AML-193 (cell line): ENCODE measurements around the gene NBPF19.
A peak's percentile ranks its signal among the peaks of the same experiment; 100 is the strongest.
"Not testable (repeated sequence)": the region's sequence is repeated elsewhere in the genome, so short reads cannot be mapped to it uniquely, and the experiment has no call there.

Source experiments
- DNase-seq, 2 experiments: peaks; one replicate each; lab custom pipeline; 2025; lab: John Stamatoyannopoulos, UW

NBPF19 gene, protein sequence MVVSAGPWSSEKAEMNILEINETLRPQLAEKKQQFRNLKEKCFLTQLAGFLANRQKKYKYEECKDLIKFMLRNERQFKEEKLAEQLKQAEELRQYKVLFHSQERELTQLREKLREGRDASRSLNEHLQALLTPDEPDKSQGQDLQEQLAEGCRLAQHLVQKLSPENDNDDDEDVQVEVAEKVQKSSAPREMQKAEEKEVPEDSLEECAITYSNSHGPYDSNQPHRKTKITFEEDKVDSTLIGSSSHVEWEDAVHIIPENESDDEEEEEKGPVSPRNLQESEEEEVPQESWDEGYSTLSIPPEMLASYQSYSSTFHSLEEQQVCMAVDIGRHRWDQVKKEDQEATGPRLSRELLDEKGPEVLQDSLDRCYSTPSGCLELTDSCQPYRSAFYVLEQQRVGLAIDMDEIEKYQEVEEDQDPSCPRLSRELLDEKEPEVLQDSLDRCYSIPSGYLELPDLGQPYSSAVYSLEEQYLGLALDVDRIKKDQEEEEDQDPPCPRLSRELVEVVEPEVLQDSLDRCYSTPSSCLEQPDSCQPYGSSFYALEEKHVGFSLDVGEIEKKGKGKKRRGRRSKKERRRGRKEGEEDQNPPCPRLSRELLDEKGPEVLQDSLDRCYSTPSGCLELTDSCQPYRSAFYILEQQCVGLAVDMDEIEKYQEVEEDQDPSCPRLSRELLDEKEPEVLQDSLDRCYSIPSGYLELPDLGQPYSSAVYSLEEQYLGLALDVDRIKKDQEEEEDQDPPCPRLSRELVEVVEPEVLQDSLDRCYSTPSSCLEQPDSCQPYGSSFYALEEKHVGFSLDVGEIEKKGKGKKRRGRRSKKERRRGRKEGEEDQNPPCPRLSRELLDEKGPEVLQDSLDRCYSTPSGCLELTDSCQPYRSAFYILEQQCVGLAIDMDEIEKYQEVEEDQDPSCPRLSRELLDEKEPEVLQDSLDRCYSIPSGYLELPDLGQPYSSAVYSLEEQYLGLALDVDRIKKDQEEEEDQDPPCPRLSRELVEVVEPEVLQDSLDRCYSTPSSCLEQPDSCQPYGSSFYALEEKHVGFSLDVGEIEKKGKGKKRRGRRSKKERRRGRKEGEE (N-terminal part only)

GRCh38 chr1:149474745-149475144 lies at the start of gene NBPF19:
TSS of gene NBPF19 (plus strand) at chr1:149475045. CDS start at chr1:149475933, 888 bp downstream.
- DNase-seq, result not testable (repeated sequence)

- not testable (repeated sequence) for DNase-seq
These were observed 46.5 kb upstream of the NBPF19 start for GRCh38 chr1:149428317-149428716.

DNA sequence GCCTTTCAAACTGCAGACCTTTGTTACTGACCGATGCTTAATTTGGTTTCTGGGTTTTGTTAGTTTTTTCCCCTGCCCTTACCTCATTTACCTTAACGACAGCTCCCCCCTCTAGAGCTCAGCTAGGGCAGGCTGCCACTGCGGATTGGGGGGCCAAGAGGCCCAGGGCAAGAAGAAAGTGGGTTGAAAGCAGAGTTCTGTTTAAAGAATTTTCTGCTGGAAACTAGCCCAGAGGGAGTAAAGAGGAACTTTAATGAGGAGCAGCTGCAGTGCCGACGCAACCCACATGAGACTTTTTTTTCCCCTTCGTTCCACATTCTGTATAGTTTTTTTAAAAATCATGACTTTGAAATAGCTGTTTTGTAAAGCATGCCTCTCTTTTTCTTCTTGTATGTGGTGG lies 29.4 kb upstream of the NBPF19 start:
- not testable (repeated sequence) for DNase-seq

DNA sequence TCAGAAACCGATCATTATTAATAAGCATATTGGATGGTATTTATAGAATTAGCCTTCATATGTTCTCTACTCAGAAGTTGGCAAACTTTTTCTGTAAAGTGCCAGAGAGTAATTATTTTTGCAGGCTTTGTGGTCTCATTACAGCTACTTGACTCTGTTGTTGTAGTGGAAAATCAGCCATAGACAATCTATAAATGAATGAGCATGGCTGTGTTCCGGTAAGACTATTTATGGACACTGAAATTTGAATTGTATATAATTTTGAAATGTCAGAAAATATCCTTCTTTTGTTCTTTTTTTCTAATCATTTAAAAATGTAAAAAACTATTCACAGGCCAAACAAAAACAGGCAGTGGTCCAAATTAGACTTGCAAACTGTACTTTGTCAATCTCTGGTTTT lies 22.6 kb upstream of the NBPF19 start:
- DNase-seq, result not testable (repeated sequence)

DNA sequence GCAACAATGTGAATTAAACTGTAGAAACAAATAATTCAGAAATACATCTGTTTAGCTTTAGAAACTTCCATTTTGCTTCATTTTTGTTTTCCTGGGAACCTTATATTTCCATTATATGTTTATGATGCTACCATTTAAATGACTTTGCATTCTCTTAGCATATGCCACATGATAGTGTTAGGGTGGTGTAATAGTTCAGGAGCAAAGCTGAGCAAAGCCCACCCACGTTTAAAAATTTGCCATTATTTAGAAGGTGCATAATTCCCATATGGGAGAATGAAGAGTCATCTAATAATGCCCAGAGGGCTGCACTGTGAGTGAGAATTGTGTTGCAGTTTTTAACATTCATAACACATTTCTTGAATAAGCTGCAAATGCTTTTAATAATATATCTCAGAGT lies 22.2 kb upstream of the NBPF19 start:
- not testable (repeated sequence) for DNase-seq

- not testable (repeated sequence) for DNase-seq
These were observed 83.5 kb downstream of the NBPF19 start for GRCh38 chr1:149558350-149558825.

DNA sequence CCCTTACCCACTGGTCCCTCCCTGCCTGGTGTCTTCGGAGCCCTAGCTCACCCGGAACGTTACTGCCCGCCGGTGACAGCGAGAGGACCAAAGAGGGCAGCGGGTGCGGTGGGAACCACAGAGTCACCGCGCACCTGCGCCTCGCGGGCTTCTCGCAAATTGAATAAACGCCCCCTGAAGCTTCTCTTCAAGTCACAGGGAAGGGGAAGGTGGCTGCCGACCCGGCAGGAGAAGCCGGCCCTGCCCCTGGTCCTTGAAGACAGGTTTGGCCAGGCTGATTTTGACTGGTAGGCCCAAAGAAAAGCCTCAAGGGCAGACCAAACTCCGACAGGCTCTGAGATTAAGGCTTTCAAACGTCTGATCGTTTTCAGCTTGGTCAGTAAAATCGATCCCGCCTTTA lies 87.0 kb downstream of the NBPF19 start:
- DNase-seq, result not testable (repeated sequence)

DNA sequence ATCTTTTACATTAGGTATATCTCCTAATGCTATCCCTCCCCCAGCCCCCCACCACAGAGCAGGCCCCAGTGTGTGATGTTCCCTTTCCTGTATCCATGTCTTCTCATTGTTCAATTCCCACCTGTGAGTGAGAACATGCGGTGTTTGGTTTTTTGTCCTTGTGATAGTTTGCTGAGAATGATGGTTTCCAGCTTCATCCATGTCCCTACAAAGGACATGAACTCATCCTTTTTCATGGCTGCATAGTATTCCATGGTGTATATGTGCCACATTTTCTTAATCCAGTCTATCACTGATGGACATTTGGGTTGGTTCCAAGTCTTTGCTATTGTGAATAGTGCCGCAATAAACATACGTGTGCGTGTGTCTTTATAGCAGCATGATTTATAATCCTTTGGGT lies 90.6 kb downstream of the NBPF19 start:
- DNase-seq, result not testable (repeated sequence)

DNA sequence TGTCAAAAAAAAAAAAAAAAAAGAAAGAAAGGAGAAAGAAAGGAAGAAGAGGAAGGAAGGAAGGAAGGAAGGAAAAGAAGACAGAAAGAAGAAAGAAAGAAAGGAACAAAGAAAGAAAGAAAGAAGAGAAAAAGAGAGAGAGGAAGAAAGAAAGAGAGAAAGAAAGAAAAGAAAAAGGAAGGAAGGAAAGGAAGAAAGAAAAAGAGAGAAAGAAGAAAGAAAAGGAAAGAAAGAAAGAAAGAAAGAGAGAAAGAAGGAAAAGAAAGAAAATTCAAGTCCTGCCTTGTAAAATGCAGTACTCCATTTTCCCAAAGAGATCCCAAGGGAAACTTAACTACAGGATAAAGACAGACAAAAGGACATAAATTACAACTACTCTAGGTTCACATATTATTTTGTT lies 97.9 kb downstream of the NBPF19 start:
- DNase-seq, result not testable (repeated sequence)

DNA sequence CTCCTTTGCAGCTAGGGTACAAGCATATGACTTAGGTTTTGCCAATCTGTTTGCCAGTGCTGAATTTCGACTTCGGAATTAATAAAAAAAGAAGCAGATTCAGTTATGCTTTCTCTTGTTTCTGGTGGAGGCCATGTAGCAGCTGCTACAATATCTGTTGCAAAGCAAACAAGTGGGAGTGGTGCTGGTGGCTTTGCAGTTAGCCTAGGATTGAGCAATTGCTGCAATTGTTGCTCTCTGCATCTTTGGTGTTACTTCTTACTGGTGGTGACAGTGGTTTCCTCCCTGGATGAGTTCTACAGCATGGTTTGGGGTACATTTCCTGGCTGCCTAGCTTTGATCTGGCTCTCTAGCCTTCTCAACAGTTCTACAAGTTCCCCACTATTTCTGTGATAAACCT lies 110.7 kb downstream of the NBPF19 start:
- peak; percentile 51 to 56 for DNase-seq
